Heart left ventricle (tissue), 16 donors: ENCODE measurements around the gene KIRREL3. TPM values are rescaled to one million over a fixed set of nuclear protein-coding genes. Genes with fewer than 3 reads are reported as not detected.

Experiments
- ATAC-seq, 4 donors: fragments of 200-7000 bp; cut with Tn5 transposase; one replicate each; pipeline ENCODE4 v1.9.1; 2020 to 2022; ENCODE audit warnings: moderate library complexity in 4 of 4, mild to moderate bottlenecking in 3 of 4, moderate number of reproducible peaks in 1 of 4
- DNase-seq, 5 donors: peaks; one replicate each; pipeline ENCODE4 v3.0.0-alpha.2; 2020
- H3K27ac ChIP-seq, 12 donors: fragments of 200-600 bp; sonication (generic) in 4 of 12; one replicate each; pipeline versions ENCODE4 v1.5.0 to v1.8.0; 2016 to 2022; ENCODE audit warnings: mild to moderate bottlenecking in 2 of 12
- H3K27me3 ChIP-seq, 9 donors: fragments of 200-600 bp; sonication (generic) in 2 of 9; one replicate each; pipeline versions ENCODE4 v1.5.1 to v1.8.0; 2016 to 2022; ENCODE audit warnings: mild to moderate bottlenecking in 3 of 9
- H3K36me3 ChIP-seq, 9 donors: fragments of 200-600 bp; sonication (generic) in 2 of 9; one replicate each; pipeline versions ENCODE4 v1.5.0 to v1.8.0; 2018 to 2022; ENCODE audit warnings: mild to moderate bottlenecking in 2 of 9
- H3K4me1 ChIP-seq, 12 donors: fragments of 200-600 bp; sonication (generic) in 4 of 12; one replicate each; pipeline versions ENCODE4 v1.5.0 to v1.8.0; 2016 to 2022; ENCODE audit warnings: mild to moderate bottlenecking in 3 of 12
- H3K4me3 ChIP-seq, 12 donors: fragments of 200-600 bp; sonication (generic) in 4 of 12; one replicate each; pipeline versions ENCODE4 v1.5.0 to v1.8.0; 2017 to 2022; ENCODE audit warnings: mild to moderate bottlenecking in 9 of 12, moderate library complexity in 4 of 12
- H3K9me3 ChIP-seq, 12 donors: fragments of 200-600 bp; sonication (generic) in 4 of 12; one replicate each; pipeline versions ENCODE4 v1.5.0 to v1.8.0; 2016 to 2022; ENCODE audit warnings: mild to moderate bottlenecking in 1 of 12
- CTCF ChIP-seq, 12 donors: fragments of 200-600 bp; sonication (generic) in 4 of 12; IDR thresholded peaks; one replicate each; pipeline versions ENCODE4 v1.5.0 to v1.8.0; 2018 to 2022; ENCODE audit warnings: antibody characterized with exemption in 12 of 12, mild to moderate bottlenecking in 5 of 12
- POLR2A ChIP-seq, 2 donors: fragments of 450-650 bp; IDR thresholded peaks; one replicate each; pipeline ENCODE4 v1.6.1; 2017; ENCODE audit warnings: antibody characterized with exemption in 2 of 2, mild to moderate bottlenecking in 2 of 2, moderate library complexity in 2 of 2
- WGBS, 4 donors: extraction: QIAGEN DNeasy Blood & Tissue Kit in 2 of 4; methylation state at CpG; one replicate each; pipeline versions ENCODE4 v1.1.5 to v1.1.7; 2013 to 2018; 5-methylcytosine and 5-hydroxymethylcytosine counted together
- intact Hi-C, 10 donors: fragments of 100-400 bp; cut with DNase I; formaldehyde crosslinking; loops; one replicate each; pipeline versions ENCODE4 v1.11.1 to v1.14.2; 2022
- polyA plus RNA-seq, 2 donors: library from polyadenylated mRNA; stranded (reverse); fragments of 200-250 nt; gene quantifications; one replicate each; pipeline ENCODE4 v1.2.3, GENCODE V29; 2013
- total RNA-seq, 9 donors: library from RNA; depleted of rRNA in 2 of 9; stranded (reverse); fragments of >200 nt in 2 of 9; fragmentation: NEBNext Ultra II Directional in 3 of 9; extraction: Animal tissue kit (Norgen Biotek cat#: 25700) in 3 of 9; gene quantifications; one replicate each; pipeline versions ENCODE4 v1.1.0 to v1.2.4, GENCODE V29; 2016 to 2023
- donor health status: ischemic (EF 13 %, LVEDD 7.1; RV severe dilation, severe dysfunction).
- donor health status: healthy with polysubstance abuse.
- donor health status: DM: no; HTN: yes; CAD: no.
- donor health status: DM: no; HTN: no; CAD: no.
- donor health status: ischemic (EF 25% LVEDD 6.9; RV normal size, moderate dysfunction).
- donor health status: ischemic (EF 25% LVEDD 5.7; RV mildly dilated, moderate dysfunction).
- donor health status: healthy.
- donor health status: DM: yes; HTN: yes; CAD: no.
- donor health status: ischemic (EF 35%, LVEDD 5.7; RV mildly dilated, moderate dysfunction).
- donor health status: nonischemic (EF 11% LVEDD 7.7; RV severe dilation, severe dysfunction).
- donor health status: DM: yes; HTN: yes; CAD: no.
- donor health status: PGD.
- donor health status: ischemic (EF 29% LVEDD 5.4; RV normal size, mild dysfunction).
- donor health status: nonischemic (EF 23%, LVEDD 6.1; RV moderate dilation, normal function).

KIRREL3 gene
- total and polyA plus RNA-seq, 11 donors, result 0.08 to 1.3 (median 0.27) TPM

- Histone ChIP-seq H3K4me3 (no peak overlapping the region), H3K27ac (no peak overlapping the region), H3K9me3 (no peaks in the 10 kb centered on the region), H3K36me3 (no peaks in the 10 kb centered on the region), H3K27me3 (peaks cover 0 to 34% (median 0%) of the 10 kb centered on the region in 9 donors), H3K4me1 (no peaks in the 10 kb centered on the region)
- DNase-seq (no peak), ATAC-seq (no peak)
- intact Hi-C loops, result no loop called here
- 52 to 64% (median 58%) methylated on average over 5 of the region's 5 CpGs for WGBS, 4 donors
- TF ChIP-seq POLR2A (IDR thresholded peaks at IDR 0.05), result no peak
Observed at GRCh38 chr11:126669416-126669815, 331.2 kb downstream of the KIRREL3 start.

DNA sequence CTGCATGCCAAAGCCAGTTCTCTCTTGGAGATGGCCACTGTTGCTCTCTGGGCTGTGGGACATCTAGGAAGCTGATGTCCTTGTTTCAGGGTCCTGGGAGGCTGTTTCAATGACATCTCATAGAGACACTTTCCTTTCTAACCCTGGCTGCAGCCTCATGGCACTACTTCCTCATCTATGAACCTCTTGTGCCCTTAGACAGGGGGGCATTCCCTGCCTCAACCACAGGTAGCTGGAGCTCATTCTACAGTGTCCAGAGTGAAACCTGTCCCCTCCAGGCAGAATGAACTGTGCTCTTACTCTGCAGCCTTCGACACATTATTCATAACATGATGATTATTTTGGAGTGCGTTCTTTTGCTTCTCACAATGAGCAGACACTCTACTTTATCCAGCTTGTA is 335.9 kb downstream of the KIRREL3 start:
- Histone ChIP-seq H3K27me3 (peaks cover 0 to 20% (median 0%) of the 10 kb centered on the region in 9 donors), H3K4me3 (no peak overlapping the region), H3K4me1 (no peaks in the 10 kb centered on the region), H3K9me3 (no peaks in the 10 kb centered on the region), H3K27ac (no peak overlapping the region), H3K36me3 (no peaks in the 10 kb centered on the region)
- DNase-seq (no peak), ATAC-seq (no peak)
- intact Hi-C loops, result no loop called here
- WGBS, 4 donors, result 84 to 86% (median 85%) methylated on average over 2 of the region's 2 CpGs
- TF ChIP-seq CTCF (IDR thresholded peaks at IDR 0.05) (no peak), POLR2A (IDR thresholded peaks at IDR 0.05) (no peak)

DNA sequence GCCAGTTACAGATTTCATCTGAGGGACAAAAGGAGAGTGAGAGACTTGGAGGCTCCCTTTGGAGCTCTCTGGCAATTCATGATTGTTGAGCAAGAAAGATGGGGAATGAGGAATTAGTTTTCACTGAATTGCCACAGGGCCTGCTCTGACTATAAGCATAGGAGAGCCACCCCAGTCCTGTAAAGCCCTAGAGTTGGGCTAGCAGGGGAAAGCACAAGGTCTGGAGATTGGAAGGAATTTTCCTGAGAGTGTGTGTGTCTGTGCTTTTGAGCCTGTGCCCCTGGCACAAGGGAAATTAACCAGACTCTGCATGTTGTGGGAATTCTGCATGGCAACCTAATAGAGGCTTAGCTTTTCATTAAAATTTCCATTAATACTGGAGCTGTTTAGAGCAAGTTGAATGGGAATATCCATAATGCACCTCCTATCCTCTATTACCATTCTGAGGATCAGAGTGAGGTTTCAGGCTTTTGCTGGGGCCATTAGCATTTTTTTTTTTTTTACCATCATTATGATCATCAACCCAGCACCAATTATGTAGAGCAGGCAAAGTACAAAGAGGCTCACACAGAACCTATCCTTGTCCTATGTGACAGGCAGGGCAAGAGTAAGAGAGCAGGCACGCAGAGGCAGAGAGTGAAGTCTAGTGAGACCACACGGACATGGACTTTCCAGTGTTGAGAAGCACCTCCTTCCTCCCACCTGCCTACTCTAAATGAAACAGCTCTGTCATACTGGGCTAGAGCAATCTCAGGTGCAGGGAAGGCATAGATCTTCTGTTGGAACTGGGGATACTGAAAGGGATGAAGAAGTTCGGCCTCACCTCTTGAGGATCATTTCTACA is 336.6 kb downstream of the KIRREL3 start:
- DNase-seq (no peak), ATAC-seq (no peak)
- Histone ChIP-seq H3K27ac (no peak overlapping the region), H3K27me3 (peaks cover 0 to 14% (median 0%) of the 10 kb centered on the region in 9 donors), H3K4me1 (no peaks in the 10 kb centered on the region), H3K9me3 (no peaks in the 10 kb centered on the region), H3K4me3 (no peak overlapping the region), H3K36me3 (no peaks in the 10 kb centered on the region)
- 80 to 88% (median 83%) methylated on average over 3 of the region's 3 CpGs for whole genome bisulfite sequencing, 4 donors
- no peak for TF ChIP-seq POLR2A (IDR thresholded peaks at IDR 0.05)
- no peak for TF ChIP-seq CTCF (IDR thresholded peaks at IDR 0.05)
- intact Hi-C loops, result no loop called here

- intact Hi-C loops, result no loop called here
- no peak for TF ChIP-seq CTCF (IDR thresholded peaks at IDR 0.05)
- no peak for TF ChIP-seq POLR2A (IDR thresholded peaks at IDR 0.05)
- Histone ChIP-seq H3K4me3 (no peak overlapping the region), H3K9me3 (no peaks in the 10 kb centered on the region), H3K4me1 (no peaks in the 10 kb centered on the region), H3K27me3 (peaks cover 0 to 10% (median 0%) of the 10 kb centered on the region in 9 donors), H3K27ac (no peak overlapping the region), H3K36me3 (no peaks in the 10 kb centered on the region)
- no peak for ATAC-seq
- WGBS, 4 donors, result 66 to 76% (median 71%) methylated on average over 8 of the region's 8 CpGs
- DNase-seq, result no peak
Observed at GRCh38 chr11:126662035-126662790, 338.4 kb downstream of the KIRREL3 start.
